Smooth muscle cell (in vitro differentiated cells): Measurements from ENCODE around the gene SPATA13. TPM values are rescaled to one million over a fixed set of nuclear protein-coding genes. Genes with fewer than 3 reads are reported as not detected.

Experiments used
- DNase-seq: peaks from one replicate; lab custom pipeline; 2025; ENCODE audit not compliant: unreplicated experiment; lab: John Stamatoyannopoulos, UW
- H2AFZ ChIP-seq: fragments of 200-600 bp; sonication (generic); 2 replicates; pipeline ENCODE4 v1.6.0; 2016; ENCODE audit warnings: antibody characterized with exemption, low read depth, mild to moderate bottlenecking
- H3F3A ChIP-seq: fragments of 200-600 bp; sonication (generic); 2 replicates; pipeline ENCODE4 v1.6.0; 2017; ENCODE audit warnings: antibody characterized with exemption, low read depth
- H3K27ac ChIP-seq: fragments of 200-600 bp; sonication (generic); 2 replicates; pipeline ENCODE4 v1.5.1; 2016; ENCODE audit warnings: low read depth, mild to moderate bottlenecking
- H3K27me3 ChIP-seq: fragments of 200-600 bp; sonication (generic); 2 replicates; pipeline ENCODE4 v1.6.1; 2016; ENCODE audit warnings: low read depth, mild to moderate bottlenecking
- H3K36me3 ChIP-seq: fragments of 200-600 bp; sonication (generic); 2 replicates; pipeline ENCODE4 v1.5.1; 2016; ENCODE audit warnings: low read depth
- H3K4me1 ChIP-seq: fragments of 200-600 bp; sonication (generic); 2 replicates; pipeline ENCODE4 v1.5.1; 2016; ENCODE audit warnings: low read depth
- H3K4me2 ChIP-seq: fragments of 200-600 bp; sonication (generic); 2 replicates; pipeline ENCODE4 v1.6.0; 2016; ENCODE audit warnings: mild to moderate bottlenecking
- H3K4me3 ChIP-seq: fragments of 200-600 bp; sonication (generic); 2 replicates; pipeline ENCODE4 v1.5.1; 2016; ENCODE audit warnings: mild to moderate bottlenecking
- H3K79me2 ChIP-seq: fragments of 200-600 bp; sonication (generic); 2 replicates; pipeline ENCODE4 v1.6.0; 2016; ENCODE audit warnings: low read depth, mild to moderate bottlenecking
- H3K9ac ChIP-seq: fragments of 200-600 bp; sonication (generic); 2 replicates; pipeline ENCODE4 v1.6.0; 2016; ENCODE audit warnings: low read depth
- H3K9me3 ChIP-seq: fragments of 200-600 bp; sonication (generic); replicated peaks from 2 replicates; pipeline ENCODE4 v1.5.1; 2016; ENCODE audit warnings: low read depth
- H4K20me1 ChIP-seq: fragments of 200-600 bp; sonication (generic); 2 replicates; pipeline ENCODE4 v1.6.0; 2016; ENCODE audit warnings: low read depth
- CTCF ChIP-seq: fragments of 200-600 bp; sonication (generic); IDR thresholded peaks from 2 replicates; pipeline ENCODE4 v1.5.1; 2017; ENCODE audit warnings: borderline replicate concordance, mild to moderate bottlenecking, antibody characterized with exemption; ENCODE audit not compliant: insufficient read depth, poor library complexity, severe bottlenecking
- WGBS: methylation state at CpG from one replicate; pipeline ENCODE4 v1.1.7; 2016; ENCODE audit warnings: low lambda C conversion rate; 5-methylcytosine and 5-hydroxymethylcytosine counted together
- polyA plus RNA-seq: library from polyadenylated mRNA; unstranded; fragments of >200 nt; fragmentation: Nextera tagmentation; extraction: Ambion mirVana; gene quantifications from 2 replicates; pipeline ENCODE4 v1.2.1, GENCODE V29; 2016
- total RNA-seq: library from RNA; depleted of rRNA; stranded (reverse); fragments of >200 nt; gene quantifications from 2 replicates; pipeline ENCODE4 v1.2.3, GENCODE V29; 2014

The SPATA13 gene
- total and polyA plus RNA-seq, 2 experiments from 2014 or later, result 7.1 to 16.6 TPM

- no peak for TF ChIP-seq CTCF
- H3K4me2 ChIP-seq, result peak overlapping the region; percentile 91
- peaks cover 9% of the 10 kb centered on the region for H4K20me1 ChIP-seq
- peak overlapping the region; percentile 66 for H3K4me3 ChIP-seq
- no peaks in the 10 kb centered on the region for H3K36me3 ChIP-seq
- H3K27me3 ChIP-seq, result peaks cover 23% of the 10 kb centered on the region
- no peak for DNase-seq
- under 1% methylated on average over 40 of the region's 43 CpGs for WGBS
- H3F3A ChIP-seq, result no peaks in the 10 kb centered on the region
- peak overlapping the region; percentile 53 for H3K9ac ChIP-seq
- peak overlapping the region; percentile 65 for H2AFZ ChIP-seq
- peaks cover 10% of the 10 kb centered on the region for H3K4me1 ChIP-seq
- no peaks in the 10 kb centered on the region for H3K79me2 ChIP-seq
- H3K27ac ChIP-seq, result no peak overlapping the region
- H3K9me3 ChIP-seq, result no peaks in the 10 kb centered on the region
Observed at GRCh38 chr13:24161010-24161775, 673 bp downstream of the SPATA13 start.

GRCh38 chr13:24161980-24162525, 1.5 kb downstream of the SPATA13 start:
- peak overlapping the region; percentile 66 for H3K4me3 ChIP-seq
- no peaks in the 10 kb centered on the region for H3K36me3 ChIP-seq
- H3K4me1 ChIP-seq, result peaks cover 10% of the 10 kb centered on the region
- WGBS, result 72% methylated on average over 12 of the region's 12 CpGs
- H3K27me3 ChIP-seq, result peaks cover 23% of the 10 kb centered on the region
- no peaks in the 10 kb centered on the region for H3K9me3 ChIP-seq
- H3K79me2 ChIP-seq, result no peaks in the 10 kb centered on the region
- H3K9ac ChIP-seq, result no peak overlapping the region
- peaks cover 9% of the 10 kb centered on the region for H4K20me1 ChIP-seq
- no peak overlapping the region for H2AFZ ChIP-seq
- peak overlapping the region; percentile 91 for H3K4me2 ChIP-seq
- H3F3A ChIP-seq, result no peaks in the 10 kb centered on the region
- DNase-seq, result no peak
- no peak for TF ChIP-seq CTCF
- no peak overlapping the region for H3K27ac ChIP-seq

GRCh38 chr13:24162604-24163003, 2.1 kb downstream of the SPATA13 start:
- no peak for DNase-seq
- Histone ChIP-seq H4K20me1 (peaks cover 9% of the 10 kb centered on the region), H3K4me2 (no peak overlapping the region), H3K27ac (no peak overlapping the region), H3K36me3 (no peaks in the 10 kb centered on the region), H3F3A (no peaks in the 10 kb centered on the region), H3K4me1 (peaks cover 10% of the 10 kb centered on the region), H3K9me3 (no peaks in the 10 kb centered on the region), H3K79me2 (no peaks in the 10 kb centered on the region), H3K9ac (no peak overlapping the region), H2AFZ (no peak overlapping the region), H3K4me3 (no peak overlapping the region), H3K27me3 (peaks cover 23% of the 10 kb centered on the region)
- WGBS, result 93% methylated on average over 3 of the region's 3 CpGs
- TF ChIP-seq CTCF, result no peak
